Adipose tissue (tissue), 3 donors: ENCODE data around the gene KIF5A. TPM values are rescaled to one million over a fixed set of nuclear protein-coding genes. Genes with fewer than 3 reads are reported as not detected.
"Not testable (repeated sequence)": the region's sequence is repeated elsewhere in the genome, so short reads cannot be mapped to it uniquely, and the experiment has no call there.

Experiments
- H3K27ac ChIP-seq: one replicate; pipeline ENCODE4 v1.5.1; 2013; ENCODE audit warnings: low read depth, low read length
- WGBS, 3 donors: extraction: QIAGEN DNeasy Blood & Tissue Kit; methylation state at CpG; one replicate each; pipeline ENCODE4 v1.1.7; 2013; 5-methylcytosine and 5-hydroxymethylcytosine counted together
- polyA plus RNA-seq, 3 donors: library from polyadenylated mRNA; stranded (reverse); fragments of 200-250 nt; gene quantifications; one replicate each; pipeline ENCODE4 v1.2.3, GENCODE V29; 2013
- donor health status: healthy with polysubstance abuse.
- donor health status: Bipolar disorder and iron deficiency.
- donor health status: healthy.

KIF5A gene
- polyA plus RNA-seq, 3 donors, result 0.04 to 0.41 (median 0.11) TPM

DNA sequence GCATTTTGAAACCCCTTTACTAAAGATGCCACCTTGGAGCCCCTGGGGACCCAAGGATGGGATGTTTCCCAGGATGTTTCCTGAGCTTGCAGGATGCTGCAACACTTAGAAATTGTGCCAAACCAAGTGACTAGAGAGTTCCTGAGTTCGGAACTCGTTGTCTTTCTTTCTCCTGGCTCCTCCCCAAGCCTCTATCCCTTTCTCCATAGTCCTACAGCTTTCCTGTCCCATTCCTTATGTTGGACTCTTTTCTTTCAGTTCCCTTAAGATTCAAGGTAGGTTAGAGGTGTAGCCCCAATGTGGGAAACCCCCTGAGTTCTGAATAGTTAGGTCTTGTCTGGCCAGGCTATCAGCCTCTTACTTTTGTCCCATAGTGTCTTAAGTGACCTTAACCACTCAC is 1.4 kb upstream of the KIF5A start:
- H3K27ac ChIP-seq, result no peak overlapping the region
- WGBS, 3 donors, result 21 to 46% (median 27%) methylated on average over 2 of the region's 2 CpGs

DNA sequence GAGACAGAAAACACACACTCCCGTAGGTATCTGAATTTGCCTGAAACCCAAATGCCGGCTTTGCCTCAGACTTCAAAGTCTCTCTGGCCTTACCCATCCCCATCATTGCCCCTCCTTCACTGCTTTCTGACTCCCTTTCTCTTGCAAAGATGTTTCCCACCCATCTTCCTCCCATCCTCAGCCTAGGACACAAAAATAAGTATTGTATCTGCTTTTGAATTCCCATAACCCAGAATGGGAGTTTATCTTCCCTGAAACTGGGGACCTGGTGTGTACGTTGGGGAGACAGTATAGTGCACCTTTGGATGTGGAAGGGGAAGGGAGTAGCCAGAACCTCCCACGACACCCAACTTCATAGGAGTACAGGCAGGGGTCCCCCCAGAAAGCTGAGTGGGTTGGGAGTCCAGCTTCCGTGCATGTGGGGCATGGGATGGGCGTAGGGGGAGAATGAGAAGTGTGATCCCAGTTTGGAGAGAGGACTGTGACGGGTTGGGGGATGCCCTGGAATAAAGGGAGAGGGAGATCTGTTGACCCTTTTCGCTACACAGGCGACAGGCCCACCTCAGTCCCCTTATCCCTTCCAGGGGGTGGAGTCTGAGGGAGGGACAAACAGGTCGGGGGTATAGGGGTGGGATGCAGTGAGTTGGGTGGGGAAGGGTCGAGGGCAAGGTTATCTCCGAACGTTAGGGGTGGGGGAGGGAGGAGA is 488 bp upstream of the KIF5A start:
- H3K27ac ChIP-seq, result no peak overlapping the region
- WGBS, 3 donors, result 36 to 42% (median 41%) methylated on average over 13 of the region's 13 CpGs

DNA sequence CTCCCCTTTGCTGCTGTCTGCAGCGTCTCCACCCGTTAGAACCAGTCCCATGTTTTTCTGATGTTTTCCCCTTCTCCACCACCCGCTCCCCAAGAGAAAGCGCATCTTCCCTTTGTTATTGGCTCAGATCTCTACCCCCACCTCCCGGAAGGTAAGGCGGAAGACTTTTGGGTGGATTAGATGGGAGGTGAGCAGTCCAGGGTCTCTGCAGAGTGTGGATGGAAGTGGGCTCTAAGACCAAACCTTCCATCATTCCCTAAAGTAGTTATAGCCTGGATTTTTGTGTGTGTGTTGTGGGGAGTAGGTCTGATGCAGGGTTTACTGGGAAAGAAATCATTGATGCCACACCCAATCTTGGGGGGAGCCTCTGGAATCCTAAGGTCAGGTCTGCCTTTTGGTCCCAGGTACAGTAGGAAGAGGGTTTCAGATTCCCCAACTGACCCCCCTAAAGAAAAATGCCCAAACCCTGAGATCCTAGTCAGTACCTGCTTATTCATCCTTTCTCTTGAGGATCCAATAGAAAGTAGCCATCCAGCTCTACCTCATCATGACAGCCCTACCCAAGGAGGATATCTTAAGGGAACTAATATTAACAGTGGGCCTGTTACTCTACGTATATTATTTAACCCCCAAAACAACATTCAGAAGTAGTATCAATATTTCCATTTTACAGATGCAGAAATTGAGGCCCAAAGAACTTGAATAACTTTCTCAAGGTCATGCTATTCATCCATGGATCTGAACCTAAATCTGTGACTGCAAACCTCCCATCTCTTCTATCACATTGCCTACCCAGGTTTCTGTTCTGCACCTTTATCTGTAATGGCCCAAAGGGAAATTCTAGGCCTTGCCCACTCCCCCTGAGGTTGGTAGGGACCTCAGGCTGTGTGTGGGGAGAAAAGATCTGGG is 1.1 kb downstream of the KIF5A start:
- WGBS, 3 donors, result 65 to 73% (median 70%) methylated on average over 7 of the region's 7 CpGs
- H3K27ac ChIP-seq, result no peak overlapping the region

DNA sequence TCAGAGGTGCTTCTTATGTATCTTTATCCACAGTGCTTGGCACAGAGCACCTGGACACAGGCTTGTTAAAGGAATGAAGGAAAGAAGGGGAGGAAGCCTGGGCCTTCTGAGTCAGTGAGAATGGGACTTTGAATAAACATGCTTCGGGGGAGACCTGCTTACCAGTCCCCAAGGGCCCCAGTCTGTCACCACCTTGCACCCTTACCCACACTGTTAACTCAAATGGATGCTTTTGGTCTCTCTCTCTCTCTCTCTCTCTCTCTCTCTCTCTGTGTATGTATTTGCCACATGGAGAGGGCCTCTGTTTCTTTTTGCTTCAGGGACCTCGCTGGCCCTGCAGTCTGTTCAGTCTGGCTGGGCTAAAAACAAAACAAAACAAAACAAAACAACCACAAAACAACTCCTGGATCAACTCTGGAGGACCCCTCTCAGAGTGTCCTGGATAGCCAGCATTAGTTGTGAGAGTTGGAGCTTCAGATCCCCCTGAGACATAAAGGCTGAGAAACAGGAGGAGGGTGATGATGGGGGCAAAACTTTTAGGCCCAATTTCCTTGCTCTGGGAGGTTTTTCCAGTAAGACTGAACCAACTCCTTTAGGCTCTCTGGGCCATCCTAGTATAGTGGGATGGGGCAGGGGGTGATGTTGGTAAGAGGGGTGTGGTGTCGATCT is 1.9 kb downstream of the KIF5A start:
- H3K27ac ChIP-seq, result no peak overlapping the region
- WGBS, 3 donors, result 75 to 89% (median 88%) methylated on average over 3 of the region's 3 CpGs

DNA sequence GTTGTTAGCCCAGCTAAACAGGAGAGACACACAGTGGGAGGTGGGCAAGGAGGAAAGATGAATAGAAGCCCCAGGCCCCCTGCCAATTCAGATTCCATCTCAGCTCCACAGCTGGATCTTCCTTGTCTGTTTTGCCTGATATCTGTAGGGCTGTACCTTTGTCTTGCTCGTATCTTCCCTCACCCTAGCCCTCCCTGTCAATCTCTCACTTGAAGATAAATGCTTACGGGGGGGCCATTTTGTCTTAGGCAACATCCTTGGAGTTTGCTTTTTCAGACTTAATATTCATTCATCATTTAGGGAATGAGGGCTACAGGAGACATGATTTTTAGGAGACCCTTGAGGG is 2.4 kb downstream of the KIF5A start:
- no peak overlapping the region for H3K27ac ChIP-seq
- WGBS, 3 donors, result 77 to 87% (median 82%) methylated on average over 2 of the region's 2 CpGs

DNA sequence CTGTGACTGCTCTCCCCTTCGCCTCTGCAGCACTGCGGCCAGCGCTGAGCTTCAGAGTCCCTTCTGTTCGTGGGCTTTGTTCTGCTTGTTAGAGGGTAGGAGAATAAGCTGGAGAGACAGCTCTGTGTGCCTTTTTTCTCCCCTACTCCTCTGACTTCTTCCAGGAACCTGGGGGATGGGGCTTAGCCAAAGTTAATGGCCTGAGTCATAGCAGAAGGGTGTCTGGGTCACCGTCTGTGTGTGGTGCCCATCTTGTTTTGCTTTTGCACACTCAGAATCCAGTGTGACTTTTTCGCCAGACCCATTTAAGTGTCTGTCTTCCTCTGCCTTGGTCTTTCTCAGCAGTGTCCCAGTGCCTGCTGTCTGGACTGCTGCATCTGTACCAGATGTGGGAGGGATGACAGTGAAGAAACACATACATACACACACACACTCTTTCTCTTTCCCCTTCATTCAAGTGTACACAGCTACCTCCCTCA is 3.0 kb downstream of the KIF5A start:
- 62 to 70% (median 66%) methylated on average over 6 of the region's 6 CpGs for WGBS, 3 donors

DNA sequence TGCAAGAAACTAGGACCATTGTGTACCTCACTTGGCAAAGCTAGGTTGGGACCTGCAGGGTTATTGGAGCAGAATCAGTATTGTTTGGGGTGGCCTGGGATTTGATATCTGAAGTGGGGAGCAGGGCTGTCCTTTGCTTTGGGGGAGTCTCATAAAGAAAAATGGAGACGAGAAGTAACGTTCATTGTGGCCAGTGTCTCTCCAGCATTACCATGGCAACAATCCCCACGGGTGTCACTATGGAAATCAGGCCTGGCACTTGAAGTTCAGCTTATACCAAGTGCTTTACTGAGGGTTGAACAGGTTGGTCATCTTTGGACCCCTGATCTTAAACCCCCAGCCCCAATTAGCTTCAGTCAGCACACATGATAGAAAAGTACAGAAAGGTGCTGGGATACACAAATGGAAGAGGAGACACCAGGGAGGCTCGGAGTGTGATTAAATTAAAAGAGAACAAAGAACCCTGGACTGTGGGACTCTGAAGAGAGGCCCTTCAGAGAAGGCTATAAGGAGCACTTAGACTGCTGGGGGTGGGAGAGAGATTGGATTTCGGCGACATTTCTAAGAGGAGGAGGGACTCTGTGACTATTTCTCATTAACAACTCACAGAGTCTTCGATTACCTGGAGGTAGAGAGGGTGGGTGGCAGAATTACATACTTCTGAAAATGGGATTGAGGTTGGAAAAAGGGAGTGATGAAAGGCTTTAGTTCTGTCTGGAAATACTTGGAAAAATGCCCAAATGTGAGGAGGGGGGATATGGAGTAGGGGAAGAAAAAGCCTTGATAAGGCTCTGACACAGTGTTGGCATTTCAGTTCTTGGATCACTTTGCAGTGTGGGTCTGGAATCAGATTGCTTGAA is 3.7 kb downstream of the KIF5A start:
- H3K27ac ChIP-seq, result no peak overlapping the region
- WGBS, 3 donors, result 63 to 72% (median 67%) methylated on average over 7 of the region's 7 CpGs

More for the DNA sequence above, 3.0 kb downstream of the KIF5A start:
- no peak overlapping the region for H3K27ac ChIP-seq

DNA sequence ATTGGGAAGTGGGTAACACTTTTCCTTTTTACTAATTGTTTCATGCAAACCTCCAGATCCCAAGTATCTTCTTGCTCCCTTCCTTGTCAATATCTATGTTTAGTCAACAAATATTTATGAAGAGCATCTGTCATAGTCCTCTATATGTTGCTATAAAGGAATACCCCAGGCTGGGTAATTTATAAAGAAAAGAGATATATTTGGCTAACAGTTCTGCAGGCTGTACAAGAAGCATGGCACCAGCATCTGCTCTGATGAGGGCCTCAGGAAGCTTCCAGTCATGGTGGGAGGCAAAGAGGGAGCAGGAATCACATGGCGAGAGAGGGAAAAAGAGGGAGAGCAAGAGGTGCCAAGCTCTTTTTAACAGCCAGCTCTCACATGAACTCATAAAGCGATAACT is 4.6 kb downstream of the KIF5A start:
- 90 to 95% (median 91%) methylated on average over 2 of the region's 2 CpGs for WGBS, 3 donors

DNA sequence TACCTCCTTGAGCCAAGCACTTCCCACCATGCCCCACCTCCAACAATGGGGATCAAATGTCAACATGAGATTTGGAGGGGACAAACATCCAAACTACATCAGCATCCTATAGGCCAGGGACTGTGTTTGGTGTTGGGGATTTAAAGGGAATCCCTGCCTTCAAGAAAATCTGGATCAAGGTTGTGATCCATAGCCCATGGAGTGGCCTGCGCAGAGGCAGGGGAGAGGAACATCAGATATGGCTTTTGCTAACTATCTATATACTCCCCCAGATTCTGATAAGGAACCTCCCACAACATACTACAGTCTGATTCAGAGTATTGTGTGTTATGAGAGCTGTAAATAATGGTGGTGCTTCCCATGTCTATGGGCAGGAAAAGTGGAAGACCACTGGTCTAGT is 5.1 kb downstream of the KIF5A start:
- no peak overlapping the region for H3K27ac ChIP-seq
- 98 to 100% (median 100%) methylated on average over 1 of the region's 1 CpG for WGBS, 3 donors

More for the DNA sequence above, 4.6 kb downstream of the KIF5A start:
- H3K27ac ChIP-seq, result no peak overlapping the region

DNA sequence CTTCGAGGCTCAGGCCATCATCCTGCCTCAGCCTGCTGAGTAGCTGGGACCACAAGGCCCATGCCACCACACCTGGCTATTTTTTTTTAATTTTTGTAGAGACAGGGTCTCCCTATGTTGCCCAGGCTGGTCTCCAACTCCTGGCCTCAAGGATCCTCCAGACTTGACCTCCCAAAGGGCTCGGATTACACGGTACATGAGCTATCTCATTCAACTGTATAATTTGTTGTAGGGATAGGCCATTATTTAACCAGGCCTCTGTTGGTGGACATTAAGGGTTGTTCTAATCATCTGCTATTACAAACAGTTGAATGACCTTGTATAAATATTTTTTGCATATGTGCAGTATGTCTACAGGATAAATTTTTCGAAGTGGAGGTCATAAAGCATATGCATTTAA is 9.0 kb downstream of the KIF5A start:
- WGBS, 3 donors, result 82 to 89% (median 86%) methylated on average over 4 of the region's 4 CpGs
- no peak overlapping the region for H3K27ac ChIP-seq

DNA sequence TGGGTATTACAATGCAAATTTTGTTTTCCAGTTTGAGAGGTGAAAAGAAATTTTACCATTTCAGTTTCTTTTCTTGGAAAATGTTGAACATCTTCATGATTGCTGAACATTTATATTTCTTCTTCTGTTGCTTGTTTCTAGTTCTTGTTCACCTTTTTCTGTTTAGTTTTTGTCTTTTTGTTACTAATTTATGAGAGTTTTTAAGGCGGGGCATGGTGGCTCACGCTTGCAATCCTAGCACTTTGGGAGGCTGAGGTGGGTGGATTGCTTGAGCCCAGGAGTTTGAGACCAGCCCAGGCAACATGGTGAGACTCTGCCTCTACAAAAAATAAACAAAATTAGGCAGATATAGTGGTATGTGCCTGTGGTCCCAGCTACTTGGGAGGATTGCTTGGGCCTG is 10.7 kb downstream of the KIF5A start:
- WGBS, 3 donors, result 89 to 93% (median 92%) methylated on average over 2 of the region's 2 CpGs
- no peak overlapping the region for H3K27ac ChIP-seq

DNA sequence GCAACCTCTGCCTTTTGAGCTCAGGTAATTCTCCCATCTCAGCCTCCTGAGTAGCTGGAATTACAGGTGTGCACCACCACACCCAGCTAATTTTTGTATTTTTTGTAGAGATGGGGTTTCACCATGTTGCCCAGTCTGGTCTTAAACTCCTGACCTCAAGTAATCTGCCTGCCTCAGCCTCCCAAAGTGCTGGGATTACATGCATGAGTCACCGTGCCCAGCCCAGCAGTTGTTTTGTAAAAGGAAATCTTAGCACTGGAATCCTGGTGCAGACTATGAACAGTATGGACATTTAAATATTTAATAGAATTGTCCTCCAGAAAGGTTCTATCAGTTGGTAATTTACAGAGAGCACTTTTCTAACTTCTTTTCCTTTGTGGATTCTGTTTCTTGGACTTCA is 11.3 kb downstream of the KIF5A start:
- H3K27ac ChIP-seq, result not testable (repeated sequence)
- 84 to 89% (median 85%) methylated on average over 1 of the region's 1 CpG for WGBS, 3 donors

DNA sequence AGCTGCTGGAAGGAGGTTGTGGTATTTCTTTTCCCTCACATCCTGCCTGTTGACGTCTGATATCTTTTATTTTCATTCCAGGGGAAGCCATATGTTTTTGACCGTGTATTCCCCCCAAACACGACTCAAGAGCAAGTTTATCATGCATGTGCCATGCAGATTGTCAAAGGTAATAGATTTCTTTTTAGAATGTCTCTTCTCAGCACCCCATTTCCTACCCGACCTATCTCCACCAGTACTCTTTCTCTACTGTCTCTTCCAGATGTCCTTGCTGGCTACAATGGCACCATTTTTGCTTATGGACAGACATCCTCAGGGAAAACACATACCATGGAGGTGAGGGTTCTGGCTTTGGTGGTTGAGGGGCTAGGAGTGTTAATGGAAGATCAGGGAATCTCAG is 13.5 kb downstream of the KIF5A start:
- H3K27ac ChIP-seq, result no peak overlapping the region
- WGBS, 3 donors, result 39 to 63% (median 50%) methylated on average over 4 of the region's 4 CpGs

DNA sequence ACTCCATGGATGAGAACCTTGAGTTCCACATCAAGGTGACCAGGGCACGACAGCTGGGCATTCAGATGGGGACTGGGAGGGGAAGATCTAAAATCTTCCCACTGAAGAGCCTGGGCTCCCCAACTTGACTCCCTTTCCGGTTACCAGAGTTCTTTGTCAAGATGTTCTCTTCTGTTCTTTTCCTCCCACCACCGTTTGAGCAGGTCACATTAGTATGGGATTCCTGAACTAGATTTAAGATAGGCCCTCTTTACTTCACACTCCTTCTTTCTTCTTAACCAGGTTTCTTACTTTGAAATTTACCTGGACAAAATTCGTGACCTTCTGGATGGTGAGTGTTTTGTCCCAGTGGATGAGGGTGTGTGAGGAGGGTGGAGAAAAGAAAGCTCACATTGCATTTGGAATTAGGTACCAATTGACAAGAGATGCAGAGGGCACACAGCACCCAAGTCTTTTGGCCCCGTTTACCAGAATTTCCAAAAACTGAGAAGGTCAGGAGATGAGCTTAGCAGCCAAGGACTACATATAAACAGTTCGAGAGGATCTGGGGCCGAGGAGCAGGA is 14.4 kb downstream of the KIF5A start:
- 79 to 87% (median 85%) methylated on average over 7 of the region's 7 CpGs for WGBS, 3 donors
- no peak overlapping the region for H3K27ac ChIP-seq

DNA sequence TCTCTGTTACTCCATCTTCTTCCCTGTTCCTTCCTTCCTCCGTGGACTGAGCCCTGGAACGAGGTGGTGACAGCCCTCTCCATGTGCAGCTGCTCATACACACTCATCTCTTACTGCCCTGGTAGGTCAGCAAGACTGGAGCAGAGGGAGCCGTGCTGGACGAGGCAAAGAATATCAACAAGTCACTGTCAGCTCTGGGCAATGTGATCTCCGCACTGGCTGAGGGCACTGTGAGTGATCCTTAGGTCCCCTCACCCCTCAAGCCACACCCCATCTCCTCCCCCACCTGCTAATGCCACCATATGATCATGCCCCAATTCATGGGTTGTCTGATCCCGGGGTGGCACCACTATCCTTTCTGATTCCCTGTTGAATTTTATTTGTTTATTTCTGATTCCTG is 19.0 kb downstream of the KIF5A start:
- H3K27ac ChIP-seq, result no peak overlapping the region
- 68 to 74% (median 70%) methylated on average over 6 of the region's 6 CpGs for WGBS, 3 donors

DNA sequence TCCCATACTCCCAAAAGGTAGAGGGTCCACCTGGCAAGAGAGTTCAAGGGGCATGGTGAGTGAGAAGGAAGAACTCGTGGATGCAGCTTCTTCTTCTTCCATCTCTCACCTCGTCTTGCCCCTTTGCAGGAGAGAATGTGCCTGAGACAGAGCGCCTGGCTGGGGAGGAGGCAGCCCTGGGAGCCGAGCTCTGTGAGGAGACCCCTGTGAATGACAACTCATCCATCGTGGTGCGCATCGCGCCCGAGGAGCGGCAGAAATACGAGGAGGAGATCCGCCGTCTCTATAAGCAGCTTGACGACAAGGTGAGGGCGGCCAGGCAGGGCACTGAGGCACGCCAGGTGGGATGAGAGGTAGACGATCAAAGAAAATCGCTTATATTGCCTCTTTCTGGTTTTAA is 20.0 kb downstream of the KIF5A start:
- 82 to 89% (median 86%) methylated on average over 18 of the region's 18 CpGs for WGBS, 3 donors
- no peak overlapping the region for H3K27ac ChIP-seq

DNA sequence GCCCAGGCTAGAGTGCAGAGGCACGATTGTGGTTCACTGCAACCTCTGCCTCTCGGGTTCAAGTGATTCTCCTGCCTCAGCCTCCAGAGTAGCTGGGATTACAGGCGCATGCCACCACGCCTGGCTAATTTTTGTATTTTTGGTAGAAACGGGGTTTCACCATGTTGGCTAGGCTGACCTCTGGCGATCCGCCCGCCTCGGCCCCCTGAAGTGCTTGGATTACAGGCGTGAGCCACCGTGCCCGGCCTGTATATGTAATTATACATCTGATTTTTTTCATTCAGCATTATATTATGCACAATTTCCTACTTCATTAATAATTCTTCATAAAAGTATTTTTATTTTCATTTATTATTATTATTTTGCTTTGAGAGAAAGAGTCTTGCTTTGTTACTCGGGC is 20.6 kb downstream of the KIF5A start:
- WGBS, 3 donors, result 85 to 90% (median 87%) methylated on average over 13 of the region's 13 CpGs
- not testable (repeated sequence) for H3K27ac ChIP-seq
